HG02852 (cell line): ENCODE data around the gene RYR1.
"Not testable (repeated sequence)": the region's sequence is repeated elsewhere in the genome, so short reads cannot be mapped to it uniquely, and the experiment has no call there.

Source experiments
- ATAC-seq: cut with Tn5 transposase; IDR thresholded peaks from one replicate; pipeline ENCODE4 v1.9.1; 2021; ENCODE audit warnings: mild to moderate bottlenecking, moderate library complexity; ENCODE audit not compliant: unreplicated experiment

RYR1 gene

GRCh38 chr19:38559428-38560401 lies 126.2 kb downstream of the RYR1 start:
- ATAC-seq, result peak; percentile 59

DNA sequence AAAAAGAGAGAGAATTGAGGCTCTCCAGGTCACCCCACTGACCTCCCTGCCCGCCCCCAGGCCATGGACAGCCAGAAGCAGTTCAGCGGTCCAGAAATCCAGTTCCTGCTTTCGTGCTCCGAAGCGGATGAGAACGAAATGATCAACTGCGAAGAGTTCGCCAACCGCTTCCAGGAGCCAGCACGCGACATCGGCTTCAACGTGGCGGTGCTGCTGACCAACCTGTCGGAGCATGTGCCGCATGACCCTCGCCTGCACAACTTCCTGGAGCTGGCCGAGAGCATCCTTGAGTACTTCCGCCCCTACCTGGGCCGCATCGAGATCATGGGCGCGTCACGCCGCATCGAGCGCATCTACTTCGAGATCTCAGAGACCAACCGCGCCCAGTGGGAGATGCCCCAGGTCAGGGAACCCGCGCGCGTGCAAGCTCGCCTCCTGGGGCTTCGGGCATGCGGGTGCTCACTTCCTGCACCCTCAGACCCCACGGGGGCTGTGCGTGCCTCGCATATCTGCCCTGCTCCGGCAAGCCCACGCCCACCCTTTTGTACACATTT lies 127.6 kb downstream of the RYR1 start:
- no peak for ATAC-seq

DNA sequence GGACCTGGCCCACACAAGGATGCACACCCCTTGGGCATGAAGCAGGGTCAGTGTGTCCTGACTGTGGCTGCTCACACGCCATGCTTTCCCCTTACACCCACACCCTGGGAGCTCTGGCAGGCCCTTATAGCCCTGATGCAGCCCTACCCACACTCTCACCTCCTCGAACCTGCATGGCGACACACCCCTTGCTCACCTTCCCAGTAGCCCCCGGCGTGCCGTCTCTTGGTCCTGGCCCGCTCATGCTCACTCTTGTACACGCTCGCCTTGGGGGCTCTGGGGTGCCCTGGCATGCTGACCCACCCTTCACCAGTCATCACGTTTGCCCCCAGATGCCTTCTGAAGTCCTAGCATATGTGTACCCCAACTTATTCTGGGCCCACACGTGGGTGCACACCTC lies 128.2 kb downstream of the RYR1 start:
- ATAC-seq, result no peak

DNA sequence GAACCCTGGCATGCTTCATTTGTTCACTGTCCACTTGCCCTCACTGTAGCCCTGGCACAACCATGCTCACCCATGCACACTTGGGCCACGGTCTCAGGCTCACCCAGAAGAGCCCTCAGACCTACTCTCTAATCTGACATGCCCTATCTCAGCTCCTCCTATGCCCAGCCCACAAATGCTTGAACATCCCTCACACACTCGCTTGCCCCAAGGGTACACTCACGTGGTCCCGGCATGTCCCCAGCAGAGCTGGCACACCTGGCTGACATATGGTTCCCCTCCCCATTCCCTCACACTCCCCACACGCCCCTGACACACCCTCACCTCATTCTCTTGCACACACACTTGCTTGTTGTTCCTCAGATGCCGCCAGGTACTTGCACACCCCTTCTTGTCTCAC lies 128.6 kb downstream of the RYR1 start:
- no peak for ATAC-seq

GRCh38 chr19:38563475-38563874 lies 130.0 kb downstream of the RYR1 start:
- ATAC-seq, result no peak

- ATAC-seq, result no peak
These were observed 131.6 kb downstream of the RYR1 start for GRCh38 chr19:38564981-38565690.

DNA sequence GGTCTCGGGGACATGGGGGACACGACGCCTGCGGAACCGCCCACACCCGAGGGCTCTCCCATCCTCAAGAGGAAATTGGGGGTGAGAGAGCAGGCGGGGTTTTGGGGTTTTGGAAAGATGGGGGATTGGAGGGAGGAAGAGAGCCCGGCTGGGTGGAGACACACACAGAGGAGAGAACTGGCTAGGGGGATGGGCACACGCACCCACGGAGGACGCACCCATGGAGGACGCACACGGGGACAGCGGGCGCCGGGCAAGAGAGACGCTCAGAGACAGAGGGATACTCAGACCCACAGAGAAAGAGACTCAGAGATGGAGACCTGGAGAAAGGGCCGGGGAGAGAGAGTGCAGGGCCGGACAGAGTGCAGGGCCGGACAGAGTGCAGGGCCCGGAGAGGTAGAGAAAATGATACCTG lies 132.2 kb downstream of the RYR1 start:
- ATAC-seq, result no peak

DNA sequence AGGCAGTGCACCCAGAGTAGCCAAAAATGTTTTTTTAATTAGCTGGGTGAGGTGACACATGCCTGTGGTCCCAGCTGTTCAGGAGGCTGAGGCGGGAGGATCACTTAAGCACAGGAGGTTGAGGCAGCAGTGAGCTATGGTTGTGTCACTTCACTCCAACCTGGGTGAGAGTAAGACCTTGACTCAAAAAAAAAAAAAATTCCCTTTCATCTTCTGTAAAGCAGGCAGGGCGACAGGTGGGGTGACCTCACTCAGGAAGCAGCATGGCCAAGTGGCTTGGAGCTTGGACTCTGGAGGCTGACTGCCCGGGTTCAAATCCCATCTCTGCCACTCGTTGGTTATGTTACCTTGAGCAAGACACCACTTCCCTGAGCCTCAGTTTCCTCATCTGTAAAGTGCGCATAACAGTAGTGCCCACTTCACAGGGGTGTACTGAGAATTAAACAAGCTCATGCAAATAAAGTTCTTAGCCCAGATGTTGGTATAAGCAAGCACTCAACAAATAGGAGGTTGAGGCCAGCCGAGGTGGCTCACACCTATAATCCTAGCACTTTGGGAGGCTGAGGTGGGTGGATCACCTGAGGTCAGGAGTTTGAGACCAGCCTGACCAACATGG lies 136.0 kb downstream of the RYR1 start:
- ATAC-seq, result no peak

DNA sequence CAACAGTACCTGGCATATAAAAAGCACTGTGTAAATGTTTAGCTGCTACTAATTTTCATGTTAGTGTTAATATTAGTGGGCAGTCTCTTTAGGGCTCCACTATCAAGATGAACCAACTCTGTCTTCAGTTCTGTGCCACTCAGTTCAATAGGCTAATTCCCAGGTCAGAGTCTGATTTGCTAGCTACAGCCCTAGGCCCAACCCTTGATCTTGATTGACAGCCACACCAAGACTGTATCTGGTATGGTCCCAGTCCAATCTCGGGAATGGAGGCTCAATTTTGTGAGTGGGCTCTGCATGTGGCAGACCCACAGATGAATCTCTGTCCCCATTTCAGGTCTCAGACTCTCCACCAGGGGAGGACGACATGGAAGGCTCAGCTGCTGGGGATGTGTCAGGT lies 138.2 kb downstream of the RYR1 start:
- no peak for ATAC-seq

- no peak for ATAC-seq
These were observed 144.3 kb downstream of the RYR1 start for GRCh38 chr19:38577826-38578225.

- not testable (repeated sequence) for ATAC-seq
These were observed 145.8 kb downstream of the RYR1 start for GRCh38 chr19:38579304-38579703.

GRCh38 chr19:38580080-38580479 lies 146.6 kb downstream of the RYR1 start:
- ATAC-seq, result no peak

DNA sequence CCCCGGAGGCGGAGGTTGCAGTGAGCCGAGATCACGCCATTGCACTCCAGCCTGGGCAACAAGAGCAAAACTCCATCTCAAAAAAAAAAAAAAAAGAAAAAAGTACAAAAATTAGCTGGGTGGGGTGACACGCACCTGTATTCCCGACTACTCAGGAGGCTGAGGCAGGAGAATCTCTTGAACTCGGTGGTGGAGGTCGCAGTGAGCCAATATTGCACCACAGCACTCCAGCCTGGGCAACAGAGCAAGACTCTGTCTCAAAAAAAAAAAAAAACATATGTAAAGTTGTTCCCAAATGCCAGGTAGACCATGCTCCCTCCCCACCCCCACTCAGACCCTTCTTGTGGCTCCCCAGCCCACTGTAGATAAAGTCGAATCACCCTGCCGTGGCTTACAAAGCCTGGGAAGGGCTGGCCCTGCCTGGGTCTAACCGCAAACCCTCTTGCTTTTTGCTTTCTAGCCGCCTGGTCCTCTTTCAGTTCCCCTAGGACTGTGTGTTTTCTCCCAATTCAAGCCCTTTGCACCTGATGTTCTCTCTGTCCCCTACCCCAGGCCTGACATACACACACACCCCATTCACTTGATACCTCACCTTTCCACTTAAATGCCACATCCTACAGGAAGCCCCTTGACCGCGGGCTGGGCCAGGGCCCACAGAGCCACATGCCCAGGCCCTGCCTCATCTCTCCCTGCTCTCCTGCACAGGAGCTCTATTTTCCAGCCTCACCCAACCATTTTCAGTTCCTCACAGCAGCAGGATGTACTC lies 149.9 kb downstream of the RYR1 start:
- ATAC-seq, result peak; percentile 81

GRCh38 chr19:38583985-38584305 lies 150.5 kb downstream of the RYR1 start:
- ATAC-seq, result no peak

DNA sequence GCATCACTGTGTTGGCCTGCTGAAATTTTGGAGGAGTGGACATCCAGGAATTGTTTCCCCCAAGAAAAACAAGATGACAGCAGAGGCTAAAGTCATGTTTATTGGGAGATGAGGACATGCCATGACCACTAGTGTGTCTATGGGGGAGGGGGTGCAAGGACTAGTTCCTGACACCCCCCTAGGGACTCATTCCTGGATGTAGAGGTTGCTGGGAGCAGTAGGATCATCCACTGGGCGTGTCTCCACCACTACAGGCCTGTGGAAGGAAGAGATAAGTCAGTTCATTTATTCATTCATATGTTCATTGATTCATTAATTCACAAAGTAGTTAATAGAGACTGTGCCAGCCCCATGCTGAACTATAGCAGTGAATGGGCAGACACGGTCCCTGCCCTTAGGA lies 154.1 kb downstream of the RYR1 start:
- no peak for ATAC-seq

- ATAC-seq, result no peak
These were observed 154.6 kb downstream of the RYR1 start for GRCh38 chr19:38588041-38588440.

- ATAC-seq, result no peak
These were observed 159.4 kb downstream of the RYR1 start for GRCh38 chr19:38592940-38593339.

DNA sequence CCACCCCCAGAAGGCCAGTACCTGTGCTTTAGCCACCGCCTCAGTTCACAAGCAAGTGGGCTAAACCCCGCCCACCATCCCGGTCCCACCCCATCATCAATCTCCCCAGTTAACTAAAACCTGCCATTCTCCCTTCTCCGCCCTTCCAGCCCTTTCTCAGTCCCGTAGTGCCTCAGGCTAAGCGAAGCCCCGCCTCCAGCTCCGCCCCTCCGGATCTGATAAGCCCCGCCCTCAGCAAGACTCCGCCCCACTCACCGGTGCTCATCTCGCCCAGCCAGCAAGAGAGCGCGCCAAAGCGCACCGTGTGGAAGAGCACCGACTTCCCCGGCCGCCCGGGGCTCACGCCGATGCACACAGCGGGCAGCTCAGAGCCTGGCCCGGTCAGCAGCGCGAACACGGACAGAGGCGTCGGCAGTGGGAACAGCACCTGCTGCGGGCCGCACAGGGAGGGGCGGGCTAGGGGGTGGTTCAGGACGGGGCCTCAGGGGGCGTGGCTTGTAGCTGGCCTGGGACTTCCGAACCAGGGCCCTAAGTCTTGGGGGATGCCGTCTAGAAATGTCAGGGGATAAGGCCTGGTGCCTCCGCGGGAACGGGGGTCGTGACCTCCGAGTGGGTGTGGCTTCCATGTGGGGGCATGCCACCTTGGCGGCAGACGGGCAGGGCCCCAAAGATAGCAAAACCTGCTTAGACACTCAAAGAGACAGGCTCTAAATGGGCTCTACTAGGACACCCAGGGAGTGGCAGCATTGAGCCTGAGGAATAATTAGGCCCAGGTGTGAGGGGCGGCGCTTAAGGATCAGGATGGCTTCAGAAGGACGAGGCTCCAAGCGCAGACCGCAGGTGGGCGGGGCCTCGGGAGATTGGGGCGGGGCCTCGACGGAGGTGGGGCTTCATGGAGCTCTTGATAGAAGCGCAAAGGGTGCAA lies 162.8 kb downstream of the RYR1 start:
- ATAC-seq, result no peak

GRCh38 chr19:38597075-38597474 lies 163.6 kb downstream of the RYR1 start:
- ATAC-seq, result no peak

DNA sequence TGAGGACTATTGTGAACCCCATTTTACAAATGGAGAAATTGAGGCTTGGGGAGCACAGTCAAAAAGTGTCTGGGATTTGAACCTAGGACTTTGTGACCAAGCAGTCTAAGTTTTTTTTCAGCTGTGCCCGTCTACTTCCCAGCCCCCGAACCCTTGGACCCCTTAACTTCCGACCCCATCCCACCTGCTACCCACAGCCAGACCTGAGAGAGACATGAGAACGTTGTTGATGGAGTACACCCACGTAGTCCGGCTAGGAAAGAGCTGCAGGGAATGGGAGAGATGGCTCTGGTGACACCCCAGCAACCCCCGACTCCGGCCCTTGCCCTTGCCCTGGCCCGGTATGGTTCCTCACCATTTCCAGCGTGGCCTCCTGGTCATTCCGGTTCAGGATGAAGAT lies 166.2 kb downstream of the RYR1 start:
- ATAC-seq, result no peak
